Peyer's patch (tissue), 4 donors: Measurements from ENCODE around the gene ZDHHC18.
A peak's percentile ranks its signal among the peaks of the same experiment; 100 is the strongest.

ENCODE experiments used
- POLR2A ChIP-seq, 2 donors: fragments of 450-650 bp; IDR thresholded peaks; one replicate each; pipeline ENCODE4 v1.5.1; 2017; ENCODE audit warnings: antibody characterized with exemption in 2 of 2, mild to moderate bottlenecking in 2 of 2, moderate library complexity in 2 of 2
- TF ChIP-seq, protein P1 (sequence below), 6 experiments: fragments of 450-650 bp in 4 of 6; fragments of 200-600 bp in 2 of 6; sonication (generic) in 1 of 6; IDR thresholded peaks; one replicate each; pipeline ENCODE4 v1.5.1; 2017 to 2019; ENCODE audit warnings: antibody characterized with exemption in 6 of 6, mild to moderate bottlenecking in 3 of 6, moderate library complexity in 1 of 6

DNA sequence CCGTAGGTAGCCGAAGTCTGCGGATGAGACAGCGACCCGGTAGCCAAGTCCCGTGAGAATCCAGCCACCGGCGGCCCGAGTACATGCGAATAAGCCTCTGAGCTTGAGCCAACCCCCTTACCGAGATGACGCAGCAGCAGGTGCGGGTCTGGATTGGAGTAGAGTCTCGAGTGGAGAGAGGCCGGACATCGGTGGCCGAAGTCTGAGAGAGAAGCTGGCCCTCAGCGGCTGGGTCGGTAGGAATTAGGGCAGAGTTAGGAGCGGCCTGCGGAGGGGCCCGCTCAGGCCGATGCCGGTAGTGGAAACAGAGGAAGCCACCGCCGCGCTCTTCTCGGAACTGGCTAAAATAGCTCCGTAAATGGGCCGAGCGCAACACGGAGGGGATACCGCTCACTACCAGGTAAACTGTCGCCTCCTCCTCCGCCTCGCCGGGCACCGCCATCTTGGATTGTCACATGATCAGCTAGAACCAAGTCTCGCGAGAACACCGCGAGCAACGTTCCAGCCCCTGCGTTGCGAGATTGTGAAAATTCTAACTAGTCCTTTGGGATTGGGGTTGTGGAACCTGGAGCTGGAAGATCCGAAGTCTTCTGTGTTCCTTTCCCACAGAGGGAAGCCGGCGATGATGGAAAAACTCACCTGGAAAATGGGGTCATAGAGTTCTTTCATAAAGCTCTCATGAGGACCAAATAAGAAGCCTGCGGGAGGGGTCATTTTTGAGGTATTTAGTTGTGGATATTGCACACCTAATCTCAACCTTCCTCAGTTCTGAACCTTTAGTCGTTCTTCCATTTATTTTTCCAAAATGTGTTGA lies 73.7 kb downstream of the ZDHHC18 start, which contains the start of gene GPATCH3:
- TF ChIP-seq, protein P1, sequence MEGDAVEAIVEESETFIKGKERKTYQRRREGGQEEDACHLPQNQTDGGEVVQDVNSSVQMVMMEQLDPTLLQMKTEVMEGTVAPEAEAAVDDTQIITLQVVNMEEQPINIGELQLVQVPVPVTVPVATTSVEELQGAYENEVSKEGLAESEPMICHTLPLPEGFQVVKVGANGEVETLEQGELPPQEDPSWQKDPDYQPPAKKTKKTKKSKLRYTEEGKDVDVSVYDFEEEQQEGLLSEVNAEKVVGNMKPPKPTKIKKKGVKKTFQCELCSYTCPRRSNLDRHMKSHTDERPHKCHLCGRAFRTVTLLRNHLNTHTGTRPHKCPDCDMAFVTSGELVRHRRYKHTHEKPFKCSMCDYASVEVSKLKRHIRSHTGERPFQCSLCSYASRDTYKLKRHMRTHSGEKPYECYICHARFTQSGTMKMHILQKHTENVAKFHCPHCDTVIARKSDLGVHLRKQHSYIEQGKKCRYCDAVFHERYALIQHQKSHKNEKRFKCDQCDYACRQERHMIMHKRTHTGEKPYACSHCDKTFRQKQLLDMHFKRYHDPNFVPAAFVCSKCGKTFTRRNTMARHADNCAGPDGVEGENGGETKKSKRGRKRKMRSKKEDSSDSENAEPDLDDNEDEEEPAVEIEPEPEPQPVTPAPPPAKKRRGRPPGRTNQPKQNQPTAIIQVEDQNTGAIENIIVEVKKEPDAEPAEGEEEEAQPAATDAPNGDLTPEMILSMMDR (IDR thresholded peaks at IDR 0.05): peak in 1 of 6 experiments; percentile 2
- peak; percentile 55 to 65 for TF ChIP-seq POLR2A (IDR thresholded peaks at IDR 0.05)
